ENCODE data around the gene TMEM222. TPM values are rescaled to one million over a fixed set of nuclear protein-coding genes. Genes with fewer than 3 reads are reported as not detected.

Gene TMEM222
- total RNA-seq, 1 donor from 2014 or later, result 7.4 TPM

DNA sequence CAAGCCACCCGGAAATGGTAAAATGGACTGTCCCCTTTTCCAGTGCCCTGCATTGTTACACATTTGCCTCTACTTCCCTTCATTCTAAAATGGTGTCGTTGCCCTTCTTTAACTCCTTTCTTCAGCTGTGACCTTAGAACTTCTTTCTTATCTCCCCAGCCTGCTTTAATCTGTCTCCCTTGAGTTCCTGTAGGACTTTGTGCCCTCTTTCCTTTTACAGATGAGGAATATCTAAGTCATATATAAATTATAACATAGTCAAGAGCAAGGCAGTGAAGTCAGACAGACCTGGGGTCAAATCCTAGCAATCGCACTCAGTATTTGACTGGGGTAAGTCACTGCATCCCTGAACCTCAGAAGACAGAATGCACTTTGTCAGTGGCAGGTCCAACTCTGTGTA is 31.4 kb upstream of the TMEM222 start:
- no peak overlapping the region for H3K27ac ChIP-seq
- no peak for DNase-seq (ENCODE audit: low spot score)
- TF ChIP-seq EZH2 (IDR thresholded peaks at IDR 0.05) (no peak), EZH2phosphoT487 (IDR thresholded peaks at IDR 0.05) (no peak)
- TF ChIP-seq, protein P1, sequence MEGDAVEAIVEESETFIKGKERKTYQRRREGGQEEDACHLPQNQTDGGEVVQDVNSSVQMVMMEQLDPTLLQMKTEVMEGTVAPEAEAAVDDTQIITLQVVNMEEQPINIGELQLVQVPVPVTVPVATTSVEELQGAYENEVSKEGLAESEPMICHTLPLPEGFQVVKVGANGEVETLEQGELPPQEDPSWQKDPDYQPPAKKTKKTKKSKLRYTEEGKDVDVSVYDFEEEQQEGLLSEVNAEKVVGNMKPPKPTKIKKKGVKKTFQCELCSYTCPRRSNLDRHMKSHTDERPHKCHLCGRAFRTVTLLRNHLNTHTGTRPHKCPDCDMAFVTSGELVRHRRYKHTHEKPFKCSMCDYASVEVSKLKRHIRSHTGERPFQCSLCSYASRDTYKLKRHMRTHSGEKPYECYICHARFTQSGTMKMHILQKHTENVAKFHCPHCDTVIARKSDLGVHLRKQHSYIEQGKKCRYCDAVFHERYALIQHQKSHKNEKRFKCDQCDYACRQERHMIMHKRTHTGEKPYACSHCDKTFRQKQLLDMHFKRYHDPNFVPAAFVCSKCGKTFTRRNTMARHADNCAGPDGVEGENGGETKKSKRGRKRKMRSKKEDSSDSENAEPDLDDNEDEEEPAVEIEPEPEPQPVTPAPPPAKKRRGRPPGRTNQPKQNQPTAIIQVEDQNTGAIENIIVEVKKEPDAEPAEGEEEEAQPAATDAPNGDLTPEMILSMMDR (IDR thresholded peaks at IDR 0.05), result no peak
- Mint-ChIP-seq H3K27ac (no peak overlapping the region), H3K27me3 (ENCODE audit: insufficient read depth, low read depth) (peaks cover 4% of the 10 kb centered on the region), H3K4me3 (no peak overlapping the region), H3K36me3 (peaks cover 28% of the 10 kb centered on the region), H3K4me1 (peaks cover 9% of the 10 kb centered on the region), H3K9me3 (no peaks in the 10 kb centered on the region)
- H3K4me2 ChIP-seq, result no peak overlapping the region
- peaks cover 11% of the 10 kb centered on the region for H3K4me1 ChIP-seq
- no peaks in the 10 kb centered on the region for H3K9me3 ChIP-seq (ENCODE audit: low read depth)
- no peak overlapping the region for H2AFZ ChIP-seq (replicated peaks)
- H3K9ac ChIP-seq, result no peak overlapping the region
- H3K36me3 ChIP-seq, result no peaks in the 10 kb centered on the region
- H3F3A ChIP-seq (ENCODE audit: low read depth), result peaks cover 11% of the 10 kb centered on the region
- H3K79me2 ChIP-seq (ENCODE audit: low read depth), result no peaks in the 10 kb centered on the region
- no peak overlapping the region for H3K4me3 ChIP-seq
- no peaks in the 10 kb centered on the region for H4K20me1 ChIP-seq (ENCODE audit: low read depth)
- H3K27me3 ChIP-seq, result no peaks in the 10 kb centered on the region

DNA sequence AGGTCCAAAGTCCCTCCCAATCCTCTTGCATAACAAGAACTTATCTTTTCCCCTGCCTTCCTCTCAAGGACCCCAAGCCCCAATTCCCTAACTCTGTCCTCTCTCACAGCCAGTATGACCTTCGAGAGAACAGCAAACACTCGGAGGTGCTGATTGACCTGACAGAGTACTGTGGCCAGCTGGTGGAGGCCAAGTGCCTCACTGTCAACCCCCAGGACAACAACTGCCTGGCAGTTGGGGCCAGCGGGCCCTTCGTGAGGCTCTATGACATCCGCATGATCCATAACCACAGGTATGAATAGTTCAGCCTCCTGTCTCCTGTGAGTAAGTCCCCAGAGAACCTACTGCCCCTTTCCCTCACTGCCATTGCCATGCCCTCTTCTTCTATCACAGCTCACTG is 29.9 kb upstream of the TMEM222 start:
- peaks cover 10% of the 10 kb centered on the region for H3K4me1 ChIP-seq
- H3K4me3 ChIP-seq, result no peak overlapping the region
- H3K27me3 ChIP-seq, result no peaks in the 10 kb centered on the region
- no peak for DNase-seq (ENCODE audit: low spot score)
- TF ChIP-seq EZH2 (IDR thresholded peaks at IDR 0.05) (no peak), EZH2phosphoT487 (IDR thresholded peaks at IDR 0.05) (no peak)
- TF ChIP-seq, protein P1 (IDR thresholded peaks at IDR 0.05), result no peak
- no peaks in the 10 kb centered on the region for H3K9me3 ChIP-seq (ENCODE audit: low read depth)
- no peak overlapping the region for H2AFZ ChIP-seq (replicated peaks)
- H3K79me2 ChIP-seq (ENCODE audit: low read depth), result no peaks in the 10 kb centered on the region
- H3K4me3 Mint-ChIP-seq, result no peak overlapping the region
- no peak overlapping the region for H3K27ac ChIP-seq
- no peak overlapping the region for H3K4me2 ChIP-seq
- no peaks in the 10 kb centered on the region for H3K9me3 Mint-ChIP-seq
- H3K4me1 Mint-ChIP-seq, result peaks cover 13% of the 10 kb centered on the region
- peak overlapping the region; percentile 18 for H3K27ac Mint-ChIP-seq
- peaks cover 15% of the 10 kb centered on the region for H3F3A ChIP-seq (ENCODE audit: low read depth)
- H3K9ac ChIP-seq, result no peak overlapping the region
- no peaks in the 10 kb centered on the region for H3K36me3 ChIP-seq
- H4K20me1 ChIP-seq (ENCODE audit: low read depth), result no peaks in the 10 kb centered on the region
- H3K27me3 Mint-ChIP-seq (ENCODE audit: insufficient read depth, low read depth), result peaks cover 4% of the 10 kb centered on the region
- H3K36me3 Mint-ChIP-seq, result peaks cover 34% of the 10 kb centered on the region

DNA sequence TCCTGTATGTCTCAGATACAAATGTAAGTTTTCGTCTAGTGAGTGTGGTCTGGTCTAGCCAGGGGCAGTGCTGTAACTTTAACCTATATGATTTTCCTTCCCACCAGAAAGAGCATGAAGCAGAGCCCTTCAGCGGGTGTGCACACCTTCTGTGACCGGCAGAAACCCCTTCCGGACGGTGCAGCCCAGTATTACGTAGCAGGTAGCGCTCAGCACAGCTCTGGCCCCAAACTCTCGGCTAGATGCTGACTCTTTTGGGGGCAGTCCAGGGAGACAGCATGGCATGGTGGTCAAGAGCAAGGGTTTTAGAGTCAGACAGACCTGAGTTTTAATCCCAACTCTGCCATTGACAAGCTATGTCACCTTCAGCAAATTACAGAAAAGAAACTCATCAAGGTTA is 28.0 kb upstream of the TMEM222 start:
- no peaks in the 10 kb centered on the region for H3K9me3 Mint-ChIP-seq
- H3K27ac Mint-ChIP-seq, result no peak overlapping the region
- H3K36me3 ChIP-seq, result no peaks in the 10 kb centered on the region

More for the DNA sequence above, 28.0 kb upstream of the TMEM222 start:
- no peak overlapping the region for H3K4me2 ChIP-seq
- Mint-ChIP-seq H3K36me3 (peaks cover 31% of the 10 kb centered on the region), H3K4me1 (peaks cover 5% of the 10 kb centered on the region), H3K4me3 (no peak overlapping the region), H3K27me3 (ENCODE audit: insufficient read depth, low read depth) (no peaks in the 10 kb centered on the region)
- peaks cover 4% of the 10 kb centered on the region for H3K4me1 ChIP-seq
- no peaks in the 10 kb centered on the region for H4K20me1 ChIP-seq (ENCODE audit: low read depth)
- no peak for DNase-seq (ENCODE audit: low spot score)
- H2AFZ ChIP-seq (replicated peaks), result no peak overlapping the region
- no peak overlapping the region for H3K27ac ChIP-seq
- H3K9me3 ChIP-seq (ENCODE audit: low read depth), result no peaks in the 10 kb centered on the region
- H3K4me3 ChIP-seq, result no peak overlapping the region
- no peaks in the 10 kb centered on the region for H3K79me2 ChIP-seq (ENCODE audit: low read depth)
- H3K27me3 ChIP-seq, result no peaks in the 10 kb centered on the region
- H3K9ac ChIP-seq, result no peak overlapping the region
- peaks cover 5% of the 10 kb centered on the region for H3F3A ChIP-seq (ENCODE audit: low read depth)
- no peak for TF ChIP-seq EZH2phosphoT487 (IDR thresholded peaks at IDR 0.05)
- TF ChIP-seq EZH2 (IDR thresholded peaks at IDR 0.05), result no peak
- TF ChIP-seq, protein P1 (IDR thresholded peaks at IDR 0.05), result no peak
